Upper lobe of left lung (tissue), 4 donors: Measurements from ENCODE around the gene PARP2.

ENCODE experiments used
- EP300 ChIP-seq, 4 donors: sonication (generic); formaldehyde crosslinking; IDR thresholded peaks; one replicate each; pipeline ENCODE4 v1.5.1; 2017; ENCODE audit warnings: antibody characterized with exemption in 4 of 4, control low read depth in 2 of 4
- POLR2A ChIP-seq, 4 donors: fragments of 450-650 bp; IDR thresholded peaks; one replicate each; pipeline ENCODE4 v1.5.1; 2016 to 2017; ENCODE audit warnings: antibody characterized with exemption in 4 of 4, mild to moderate bottlenecking in 2 of 4
- POLR2AphosphoS5 ChIP-seq, 2 donors: sonication (generic); formaldehyde crosslinking; IDR thresholded peaks; one replicate each; pipeline ENCODE4 v1.5.1; 2017; ENCODE audit warnings: antibody characterized with exemption in 2 of 2
- TF ChIP-seq, protein P1 (sequence below), 6 experiments: fragments of 450-650 bp in 4 of 6; fragments of 200-600 bp in 2 of 6; sonication (generic) in 2 of 6; IDR thresholded peaks; one replicate each; pipeline ENCODE4 v1.5.1; 2016 to 2019; ENCODE audit warnings: antibody characterized with exemption in 6 of 6

GRCh38 chr14:20397511-20397910, 54.1 kb downstream of the PARP2 start:
- TF ChIP-seq, protein P1, sequence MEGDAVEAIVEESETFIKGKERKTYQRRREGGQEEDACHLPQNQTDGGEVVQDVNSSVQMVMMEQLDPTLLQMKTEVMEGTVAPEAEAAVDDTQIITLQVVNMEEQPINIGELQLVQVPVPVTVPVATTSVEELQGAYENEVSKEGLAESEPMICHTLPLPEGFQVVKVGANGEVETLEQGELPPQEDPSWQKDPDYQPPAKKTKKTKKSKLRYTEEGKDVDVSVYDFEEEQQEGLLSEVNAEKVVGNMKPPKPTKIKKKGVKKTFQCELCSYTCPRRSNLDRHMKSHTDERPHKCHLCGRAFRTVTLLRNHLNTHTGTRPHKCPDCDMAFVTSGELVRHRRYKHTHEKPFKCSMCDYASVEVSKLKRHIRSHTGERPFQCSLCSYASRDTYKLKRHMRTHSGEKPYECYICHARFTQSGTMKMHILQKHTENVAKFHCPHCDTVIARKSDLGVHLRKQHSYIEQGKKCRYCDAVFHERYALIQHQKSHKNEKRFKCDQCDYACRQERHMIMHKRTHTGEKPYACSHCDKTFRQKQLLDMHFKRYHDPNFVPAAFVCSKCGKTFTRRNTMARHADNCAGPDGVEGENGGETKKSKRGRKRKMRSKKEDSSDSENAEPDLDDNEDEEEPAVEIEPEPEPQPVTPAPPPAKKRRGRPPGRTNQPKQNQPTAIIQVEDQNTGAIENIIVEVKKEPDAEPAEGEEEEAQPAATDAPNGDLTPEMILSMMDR (IDR thresholded peaks at IDR 0.05): no peak
- no peak for TF ChIP-seq EP300 (IDR thresholded peaks at IDR 0.05)
- no peak for TF ChIP-seq POLR2AphosphoS5 (IDR thresholded peaks at IDR 0.05)
- TF ChIP-seq POLR2A (IDR thresholded peaks at IDR 0.05): no peak
